Measurements from ENCODE around the gene GRIP1.

GRIP1 gene

GRCh38 chr12:66638666-66639065 is 40.2 kb downstream of the GRIP1 start:
- no peaks in the 10 kb centered on the region for H3K36me3 ChIP-seq (ENCODE audit: control insufficient read depth, low read length)
- H3K27ac ChIP-seq (ENCODE audit: low read depth, low read length): no peak overlapping the region
- no peaks in the 10 kb centered on the region; the same call in 1 of the 2 replicates for H3K9me2 ChIP-seq (replicated peaks; ENCODE audit: control insufficient read depth, low read length)
- H3K4me1 ChIP-seq (ENCODE audit: control insufficient read depth, low read length): peaks cover 37% of the 10 kb centered on the region
- H3K79me2 ChIP-seq (ENCODE audit: control insufficient read depth, low read length): no peaks in the 10 kb centered on the region
- H4K20me1 ChIP-seq (ENCODE audit: control insufficient read depth, insufficient read depth, low read depth, low read length): no peaks in the 10 kb centered on the region
- no peaks in the 10 kb centered on the region for H3K9me3 ChIP-seq (ENCODE audit: control insufficient read depth, insufficient read depth, low read length)
- no peak for TF ChIP-seq EZH2phosphoT487 (IDR thresholded peaks at IDR 0.05; ENCODE audit: borderline replicate concordance, low read length)
- no peak for TF ChIP-seq CTCF (IDR thresholded peaks at IDR 0.05; ENCODE audit: low read depth, low read length, poor library complexity, severe bottlenecking)
- H3F3A ChIP-seq (ENCODE audit: control insufficient read depth, insufficient read depth): no peaks in the 10 kb centered on the region
- H3K4me3 ChIP-seq (ENCODE audit: low read length): no peak overlapping the region
- no peaks in the 10 kb centered on the region for H3K27me3 ChIP-seq (ENCODE audit: control insufficient read depth, low read length)
- no peak overlapping the region for H3K4me2 ChIP-seq (ENCODE audit: low read length)

GRCh38 chr12:66637699-66638301 is 41.1 kb downstream of the GRIP1 start:
- Histone ChIP-seq H3K4me1 (ENCODE audit: control insufficient read depth, low read length) (peaks cover 37% of the 10 kb centered on the region), H4K20me1 (ENCODE audit: control insufficient read depth, insufficient read depth, low read depth, low read length) (no peaks in the 10 kb centered on the region), H3K27ac (ENCODE audit: low read depth, low read length) (no peak overlapping the region), H3K9me3 (ENCODE audit: control insufficient read depth, insufficient read depth, low read length) (no peaks in the 10 kb centered on the region), H3F3A (ENCODE audit: control insufficient read depth, insufficient read depth) (no peaks in the 10 kb centered on the region), H3K4me3 (ENCODE audit: low read length) (no peak overlapping the region), H3K79me2 (ENCODE audit: control insufficient read depth, low read length) (no peaks in the 10 kb centered on the region), H3K36me3 (ENCODE audit: control insufficient read depth, low read length) (no peaks in the 10 kb centered on the region), H3K4me2 (ENCODE audit: low read length) (no peak overlapping the region), H3K27me3 (ENCODE audit: control insufficient read depth, low read length) (no peaks in the 10 kb centered on the region), H3K9me2 (replicated peaks; ENCODE audit: control insufficient read depth, low read length) (no peaks in the 10 kb centered on the region; the same call in 1 of the 2 replicates)
- no peak for TF ChIP-seq EZH2phosphoT487 (IDR thresholded peaks at IDR 0.05; ENCODE audit: borderline replicate concordance, low read length)

GRCh38 chr12:66636771-66637170 is 42.1 kb downstream of the GRIP1 start:
- Histone ChIP-seq H3K4me2 (ENCODE audit: low read length) (no peak overlapping the region), H4K20me1 (ENCODE audit: control insufficient read depth, insufficient read depth, low read depth, low read length) (no peaks in the 10 kb centered on the region)
- TF ChIP-seq EZH2phosphoT487 (IDR thresholded peaks at IDR 0.05; ENCODE audit: borderline replicate concordance, low read length) (no peak), CTCF (IDR thresholded peaks at IDR 0.05; ENCODE audit: low read depth, low read length, poor library complexity, severe bottlenecking) (no peak)

GRCh38 chr12:66633676-66634075 is 45.2 kb downstream of the GRIP1 start:
- H3K4me1 ChIP-seq (ENCODE audit: control insufficient read depth, low read length): peaks cover 20% of the 10 kb centered on the region

More at GRCh38 chr12:66636771-66637170, 42.1 kb downstream of the GRIP1 start:
- no peaks in the 10 kb centered on the region for H3K27me3 ChIP-seq (ENCODE audit: control insufficient read depth, low read length)
- H3K79me2 ChIP-seq (ENCODE audit: control insufficient read depth, low read length): no peaks in the 10 kb centered on the region
- no peak overlapping the region for H3K27ac ChIP-seq (ENCODE audit: low read depth, low read length)
- H3K4me3 ChIP-seq (ENCODE audit: low read length): no peak overlapping the region
- H3K9me2 ChIP-seq (replicated peaks; ENCODE audit: control insufficient read depth, low read length): no peaks in the 10 kb centered on the region; the same call in 1 of the 2 replicates
- H3K4me1 ChIP-seq (ENCODE audit: control insufficient read depth, low read length): peaks cover 36% of the 10 kb centered on the region
- no peaks in the 10 kb centered on the region for H3K36me3 ChIP-seq (ENCODE audit: control insufficient read depth, low read length)
- no peaks in the 10 kb centered on the region for H3K9me3 ChIP-seq (ENCODE audit: control insufficient read depth, insufficient read depth, low read length)
- H3F3A ChIP-seq (ENCODE audit: control insufficient read depth, insufficient read depth): no peaks in the 10 kb centered on the region

More at GRCh38 chr12:66633676-66634075, 45.2 kb downstream of the GRIP1 start:
- Histone ChIP-seq H3K27me3 (ENCODE audit: control insufficient read depth, low read length) (no peaks in the 10 kb centered on the region), H4K20me1 (ENCODE audit: control insufficient read depth, insufficient read depth, low read depth, low read length) (no peaks in the 10 kb centered on the region), H3K36me3 (ENCODE audit: control insufficient read depth, low read length) (no peaks in the 10 kb centered on the region), H3K79me2 (ENCODE audit: control insufficient read depth, low read length) (no peaks in the 10 kb centered on the region), H3F3A (ENCODE audit: control insufficient read depth, insufficient read depth) (no peaks in the 10 kb centered on the region), H3K4me3 (ENCODE audit: low read length) (no peak overlapping the region), H3K4me2 (ENCODE audit: low read length) (no peak overlapping the region), H3K27ac (ENCODE audit: low read depth, low read length) (no peak overlapping the region), H3K9me2 (replicated peaks; ENCODE audit: control insufficient read depth, low read length) (no peaks in the 10 kb centered on the region; the same call in 1 of the 2 replicates), H3K9me3 (ENCODE audit: control insufficient read depth, insufficient read depth, low read length) (no peaks in the 10 kb centered on the region)
- TF ChIP-seq CTCF (IDR thresholded peaks at IDR 0.05; ENCODE audit: low read depth, low read length, poor library complexity, severe bottlenecking) (no peak), EZH2phosphoT487 (IDR thresholded peaks at IDR 0.05; ENCODE audit: borderline replicate concordance, low read length) (no peak)
